Heart left ventricle (tissue), 13 donors: ENCODE results near the gene DNAJC11.

ENCODE experiments used
- CTCF ChIP-seq, 12 donors: fragments of 200-600 bp; sonication (generic) in 4 of 12; IDR thresholded peaks; one replicate each; pipeline versions ENCODE4 v1.5.0 to v1.8.0; 2018 to 2022; ENCODE audit warnings: antibody characterized with exemption in 12 of 12, mild to moderate bottlenecking in 5 of 12
- POLR2A ChIP-seq, 2 donors: fragments of 450-650 bp; IDR thresholded peaks; one replicate each; pipeline ENCODE4 v1.6.1; 2017; ENCODE audit warnings: antibody characterized with exemption in 2 of 2, mild to moderate bottlenecking in 2 of 2, moderate library complexity in 2 of 2
- donor health status: ischemic (EF 13 %, LVEDD 7.1; RV severe dilation, severe dysfunction).
- donor health status: DM: no; HTN: yes; CAD: no.
- donor health status: DM: no; HTN: no; CAD: no.
- donor health status: ischemic (EF 25% LVEDD 6.9; RV normal size, moderate dysfunction).
- donor health status: ischemic (EF 25% LVEDD 5.7; RV mildly dilated, moderate dysfunction).
- donor health status: ischemic (EF 35%, LVEDD 5.7; RV mildly dilated, moderate dysfunction).
- donor health status: nonischemic (EF 11% LVEDD 7.7; RV severe dilation, severe dysfunction).
- donor health status: DM: yes; HTN: yes; CAD: no.
- donor health status: PGD.
- donor health status: ischemic (EF 29% LVEDD 5.4; RV normal size, mild dysfunction).
- donor health status: nonischemic (EF 23%, LVEDD 6.1; RV moderate dilation, normal function).

DNA sequence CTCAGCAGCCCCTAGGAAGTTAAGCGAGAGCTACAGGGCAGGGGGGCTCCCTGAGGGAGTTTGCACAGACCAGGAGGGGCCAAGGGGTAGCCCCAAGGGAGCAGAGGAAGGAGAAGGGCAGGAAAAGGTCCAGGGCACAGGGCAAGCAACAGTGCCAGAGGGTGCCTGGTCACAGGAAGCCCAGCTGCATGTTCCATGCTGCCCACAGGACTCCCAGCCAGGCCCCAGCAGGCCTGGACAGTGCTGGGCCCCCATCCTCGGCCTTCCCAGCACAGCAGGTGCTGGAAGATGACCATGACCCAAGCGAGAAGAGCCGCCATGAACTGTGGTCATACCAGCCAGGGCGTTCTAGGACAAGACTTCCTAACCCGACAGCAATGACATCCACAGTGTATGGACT lies 110.0 kb downstream of the DNAJC11 start:
- TF ChIP-seq POLR2A (IDR thresholded peaks at IDR 0.05) (no peak), CTCF (IDR thresholded peaks at IDR 0.05) (no peak)
